SK-N-SH treated with all-trans-retinoic acid at 6 μM for 48 hours (cell line): ENCODE measurements around the gene FHL1.

Experiments used
- ATAC-seq: fragments of 200-7000 bp; cut with Tn5 transposase; 3 replicates; pipeline ENCODE4 v1.9.1; 2020; ENCODE audit warnings: mild to moderate bottlenecking, moderate library complexity
- ARNTL ChIP-seq: fragments of 450-650 bp; formaldehyde crosslinking; IDR thresholded peaks from 2 replicates; pipeline ENCODE4 v1.5.0; 2020; ENCODE audit warnings: low read depth, mild to moderate bottlenecking, moderate library complexity, borderline replicate concordance
- BACH2 ChIP-seq: fragments of 250-450 bp; sonication (Bioruptor Pico); IDR thresholded peaks from 2 replicates; pipeline ENCODE4 v1.9.0; 2021; ENCODE audit warnings: mild to moderate bottlenecking, borderline replicate concordance
- CSDC2 ChIP-seq: fragments of 250-450 bp; sonication (Bioruptor Pico); IDR thresholded peaks from 2 replicates; pipeline ENCODE4 v1.5.0; 2020; ENCODE audit warnings: mild to moderate bottlenecking, moderate library complexity
- ESRRG ChIP-seq: fragments of 250-450 bp; sonication (Bioruptor Pico); IDR thresholded peaks from 2 replicates; pipeline ENCODE4 v1.6.1; 2021; ENCODE audit warnings: mild to moderate bottlenecking
- GLIS3 ChIP-seq: fragments of 250-450 bp; sonication (Bioruptor Pico); IDR thresholded peaks from 2 replicates; pipeline ENCODE4 v1.5.0; 2020; ENCODE audit warnings: mild to moderate bottlenecking, moderate library complexity
- ISL1 ChIP-seq: fragments of 250-450 bp; sonication (Bioruptor Pico); IDR thresholded peaks from 2 replicates; pipeline ENCODE4 v2.1.2; 2022; ENCODE audit warnings: mild to moderate bottlenecking, moderate library complexity
- OSR1 ChIP-seq: fragments of 250-450 bp; sonication (Bioruptor Pico); IDR thresholded peaks from 2 replicates; pipeline ENCODE4 v1.8.0; 2022; ENCODE audit warnings: moderate library complexity, mild to moderate bottlenecking, inconsistent platforms
- PPARA ChIP-seq: fragments of 250-450 bp; sonication (Bioruptor Pico); IDR thresholded peaks from 2 replicates; pipeline ENCODE4 v1.5.0; 2020; ENCODE audit warnings: mild to moderate bottlenecking, borderline replicate concordance
- RARB ChIP-seq: fragments of 250-450 bp; sonication (Bioruptor Pico); IDR thresholded peaks from 2 replicates; pipeline ENCODE4 v1.8.0; 2021; ENCODE audit warnings: mild to moderate bottlenecking, moderate library complexity
- SNAI2 ChIP-seq: fragments of 250-450 bp; sonication (Bioruptor Pico); IDR thresholded peaks from 2 replicates; pipeline ENCODE4 v1.5.0; 2020; ENCODE audit warnings: mild to moderate bottlenecking, moderate library complexity
- TOX ChIP-seq: fragments of 250-450 bp; sonication (Bioruptor Pico); IDR thresholded peaks from 2 replicates; pipeline ENCODE4 v1.8.0; 2021; ENCODE audit warnings: mild to moderate bottlenecking, moderate library complexity, borderline replicate concordance
- TSHZ2 ChIP-seq: fragments of 250-450 bp; sonication (Bioruptor Pico); IDR thresholded peaks from 2 replicates; pipeline ENCODE4 v1.5.0; 2020; ENCODE audit warnings: mild to moderate bottlenecking, moderate library complexity
- ZC3H10 ChIP-seq: fragments of 250-450 bp; sonication (Bioruptor Pico); IDR thresholded peaks from 2 replicates; pipeline ENCODE4 v1.5.1; 2021; ENCODE audit warnings: mild to moderate bottlenecking, moderate library complexity
- ZFP3 ChIP-seq: fragments of 250-450 bp; sonication (Bioruptor Pico); IDR thresholded peaks from 2 replicates; pipeline ENCODE4 v1.5.0; 2020; ENCODE audit warnings: mild to moderate bottlenecking, moderate library complexity
- ZFP30 ChIP-seq: fragments of 450-650 bp; formaldehyde crosslinking; IDR thresholded peaks from 2 replicates; pipeline ENCODE4 v1.5.0; 2022; ENCODE audit warnings: mild to moderate bottlenecking, moderate library complexity
- ZNF565 ChIP-seq: fragments of 450-650 bp; formaldehyde crosslinking; conservative IDR thresholded peaks from 2 replicates; pipeline ENCODE4 v1.5.0; 2020; ENCODE audit warnings: low read depth, mild to moderate bottlenecking, moderate library complexity
- ZNF70 ChIP-seq: fragments of 450-650 bp; formaldehyde crosslinking; IDR thresholded peaks from 2 replicates; pipeline ENCODE4 v1.5.0; 2020; ENCODE audit warnings: mild to moderate bottlenecking, moderate library complexity
- ZNF8 ChIP-seq: fragments of 450-650 bp; formaldehyde crosslinking; IDR thresholded peaks from 2 replicates; pipeline ENCODE4 v1.5.0; 2020; ENCODE audit warnings: mild to moderate bottlenecking, moderate library complexity
- TF ChIP-seq, protein P1 (sequence below): fragments of 250-450 bp; sonication (Bioruptor Pico); IDR thresholded peaks from 2 replicates; pipeline ENCODE4 v1.5.1; 2020; ENCODE audit warnings: low read depth, mild to moderate bottlenecking, moderate library complexity
- TF ChIP-seq, protein P2 (sequence below): fragments of 250-450 bp; sonication (Bioruptor Pico); IDR thresholded peaks from 2 replicates; pipeline ENCODE4 v1.8.0; 2021; ENCODE audit warnings: low read depth, mild to moderate bottlenecking, moderate library complexity, borderline replicate concordance
- TF ChIP-seq, protein P3 (sequence below): fragments of 250-450 bp; sonication (Bioruptor Pico); IDR thresholded peaks from 2 replicates; pipeline ENCODE4 v1.8.0; 2020; ENCODE audit warnings: mild to moderate bottlenecking, moderate library complexity, borderline replicate concordance

FHL1 gene

DNA sequence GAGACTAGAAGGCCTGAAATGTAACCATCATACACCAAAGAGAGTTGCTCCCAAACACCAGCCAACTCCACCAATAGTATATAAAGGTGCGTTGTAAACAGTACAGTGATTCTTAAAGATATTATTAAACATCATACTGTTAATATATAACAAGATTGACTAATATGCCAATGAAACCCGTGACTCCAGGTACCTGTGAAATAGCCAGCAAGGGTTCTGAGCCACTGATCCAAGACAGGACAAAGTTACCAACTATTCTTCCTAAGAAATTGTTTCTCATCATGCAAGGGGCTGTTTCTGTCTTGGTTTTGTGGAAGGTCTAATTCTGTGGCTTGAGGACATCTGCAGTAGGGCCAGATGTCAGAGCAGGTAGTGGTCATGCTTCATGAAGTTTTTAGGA lies 47.2 kb downstream of the FHL1 start:
- TF ChIP-seq SNAI2 (no peak), ZC3H10 (CRISPR knock-in tag) (no peak)
- TF ChIP-seq, protein P1, sequence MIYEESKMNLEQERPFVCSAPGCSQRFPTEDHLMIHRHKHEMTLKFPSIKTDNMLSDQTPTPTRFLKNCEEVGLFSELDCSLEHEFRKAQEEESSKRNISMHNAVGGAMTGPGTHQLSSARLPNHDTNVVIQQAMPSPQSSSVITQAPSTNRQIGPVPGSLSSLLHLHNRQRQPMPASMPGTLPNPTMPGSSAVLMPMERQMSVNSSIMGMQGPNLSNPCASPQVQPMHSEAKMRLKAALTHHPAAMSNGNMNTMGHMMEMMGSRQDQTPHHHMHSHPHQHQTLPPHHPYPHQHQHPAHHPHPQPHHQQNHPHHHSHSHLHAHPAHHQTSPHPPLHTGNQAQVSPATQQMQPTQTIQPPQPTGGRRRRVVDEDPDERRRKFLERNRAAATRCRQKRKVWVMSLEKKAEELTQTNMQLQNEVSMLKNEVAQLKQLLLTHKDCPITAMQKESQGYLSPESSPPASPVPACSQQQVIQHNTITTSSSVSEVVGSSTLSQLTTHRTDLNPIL (CRISPR knock-in tag), result no peak
- TF ChIP-seq, protein P2, sequence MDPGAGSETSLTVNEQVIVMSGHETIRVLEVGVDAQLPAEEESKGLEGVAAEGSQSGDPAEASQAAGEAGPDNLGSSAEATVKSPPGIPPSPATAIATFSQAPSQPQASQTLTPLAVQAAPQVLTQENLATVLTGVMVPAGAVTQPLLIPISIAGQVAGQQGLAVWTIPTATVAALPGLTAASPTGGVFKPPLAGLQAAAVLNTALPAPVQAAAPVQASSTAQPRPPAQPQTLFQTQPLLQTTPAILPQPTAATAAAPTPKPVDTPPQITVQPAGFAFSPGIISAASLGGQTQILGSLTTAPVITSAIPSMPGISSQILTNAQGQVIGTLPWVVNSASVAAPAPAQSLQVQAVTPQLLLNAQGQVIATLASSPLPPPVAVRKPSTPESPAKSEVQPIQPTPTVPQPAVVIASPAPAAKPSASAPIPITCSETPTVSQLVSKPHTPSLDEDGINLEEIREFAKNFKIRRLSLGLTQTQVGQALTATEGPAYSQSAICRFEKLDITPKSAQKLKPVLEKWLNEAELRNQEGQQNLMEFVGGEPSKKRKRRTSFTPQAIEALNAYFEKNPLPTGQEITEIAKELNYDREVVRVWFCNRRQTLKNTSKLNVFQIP (CRISPR knock-in tag), result no peak
- no peak for ATAC-seq

GRCh38 chrX:136195247-136195646 lies 47.9 kb downstream of the FHL1 start:
- TF ChIP-seq OSR1 (CRISPR knock-in tag) (no peak), ZFP30 (CRISPR knock-in tag) (no peak), ARNTL (CRISPR knock-in tag) (no peak), ZNF8 (CRISPR knock-in tag) (no peak)
- no peak for ATAC-seq

DNA sequence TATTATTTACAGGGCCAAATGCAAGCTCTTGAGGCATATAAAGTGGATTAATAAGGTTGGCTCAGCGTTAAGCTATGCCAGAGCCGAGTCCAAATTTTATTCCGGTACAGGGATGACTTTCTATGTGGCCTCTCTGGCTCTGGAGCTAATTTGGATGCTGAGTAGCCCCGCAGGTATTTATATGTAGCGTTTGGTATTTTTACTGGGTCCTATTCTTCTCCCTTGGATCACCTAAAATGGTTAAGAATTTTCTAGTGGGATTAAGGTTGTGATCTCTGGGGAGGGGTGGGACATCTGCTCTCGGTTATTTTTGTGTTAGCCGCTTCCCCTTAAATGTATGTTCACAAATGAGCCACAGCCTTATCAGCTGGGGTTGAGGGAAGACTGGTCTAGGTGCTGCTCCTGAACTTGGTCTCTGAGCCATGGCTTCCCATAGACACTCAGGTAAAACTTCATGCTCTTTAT lies 49.4 kb downstream of the FHL1 start:
- TF ChIP-seq GLIS3 (CRISPR knock-in tag) (no peak), ZFP3 (CRISPR knock-in tag) (no peak), BACH2 (CRISPR knock-in tag) (no peak), ZFP30 (CRISPR knock-in tag) (no peak), TSHZ2 (CRISPR knock-in tag) (no peak), OSR1 (CRISPR knock-in tag) (no peak), CSDC2 (CRISPR knock-in tag) (no peak), ARNTL (CRISPR knock-in tag) (no peak), ZC3H10 (CRISPR knock-in tag) (no peak), ZNF70 (CRISPR knock-in tag) (no peak), ISL1 (CRISPR knock-in tag) (no peak), PPARA (CRISPR knock-in tag) (no peak), RARB (CRISPR knock-in tag) (no peak), SNAI2 (no peak), TOX (CRISPR knock-in tag) (no peak), ZNF565 (CRISPR knock-in tag) (no peak)
- TF ChIP-seq, protein P3, sequence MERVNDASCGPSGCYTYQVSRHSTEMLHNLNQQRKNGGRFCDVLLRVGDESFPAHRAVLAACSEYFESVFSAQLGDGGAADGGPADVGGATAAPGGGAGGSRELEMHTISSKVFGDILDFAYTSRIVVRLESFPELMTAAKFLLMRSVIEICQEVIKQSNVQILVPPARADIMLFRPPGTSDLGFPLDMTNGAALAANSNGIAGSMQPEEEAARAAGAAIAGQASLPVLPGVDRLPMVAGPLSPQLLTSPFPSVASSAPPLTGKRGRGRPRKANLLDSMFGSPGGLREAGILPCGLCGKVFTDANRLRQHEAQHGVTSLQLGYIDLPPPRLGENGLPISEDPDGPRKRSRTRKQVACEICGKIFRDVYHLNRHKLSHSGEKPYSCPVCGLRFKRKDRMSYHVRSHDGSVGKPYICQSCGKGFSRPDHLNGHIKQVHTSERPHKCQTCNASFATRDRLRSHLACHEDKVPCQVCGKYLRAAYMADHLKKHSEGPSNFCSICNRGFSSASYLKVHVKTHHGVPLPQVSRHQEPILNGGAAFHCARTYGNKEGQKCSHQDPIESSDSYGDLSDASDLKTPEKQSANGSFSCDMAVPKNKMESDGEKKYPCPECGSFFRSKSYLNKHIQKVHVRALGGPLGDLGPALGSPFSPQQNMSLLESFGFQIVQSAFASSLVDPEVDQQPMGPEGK (CRISPR knock-in tag), result no peak
- no peak for ATAC-seq

GRCh38 chrX:136198010-136198409 lies 50.7 kb downstream of the FHL1 start:
- no peak for TF ChIP-seq ESRRG (CRISPR knock-in tag)
- no peak for ATAC-seq
